GM18507 (cell line): ENCODE measurements around the gene PRSS22.

Source experiments
- DNase-seq: peaks from one replicate; pipeline ENCODE4 v3.0.0; 2011; ENCODE audit warnings: low read depth; ENCODE audit not compliant: insufficient read length; ENCODE audit errors: extremely low spot score
- FAIRE-seq: peaks from 2 replicates; lab custom pipeline; 2011; peaks lifted over from hg19 to GRCh38; lab: Jason Lieb, UNC

PRSS22 gene

GRCh38 chr16:2818272-2818876 lies 39.6 kb downstream of the PRSS22 start:
- FAIRE-seq = no peak
- no peak for DNase-seq

- no peak for FAIRE-seq
- no peak for DNase-seq
These were observed 40.4 kb downstream of the PRSS22 start for GRCh38 chr16:2817340-2818271.

GRCh38 chr16:2816751-2817339 lies 41.1 kb downstream of the PRSS22 start, which contains the start of gene PRSS21:
TSS of gene PRSS21 (plus strand) at chr16:2817237. CDS start at chr16:2817269, 32 bp downstream.
- DNase-seq = no peak
- no peak for FAIRE-seq

- no peak for DNase-seq
- no peak for FAIRE-seq
These were observed 42.6 kb downstream of the PRSS22 start for GRCh38 chr16:2815299-2815771.

- FAIRE-seq = no peak
- no peak for DNase-seq
These were observed 43.2 kb downstream of the PRSS22 start for GRCh38 chr16:2814551-2815298.

GRCh38 chr16:2813771-2814221 lies 44.2 kb downstream of the PRSS22 start:
- FAIRE-seq = no peak
- DNase-seq = no peak

GRCh38 chr16:2811703-2812471 lies 46.1 kb downstream of the PRSS22 start:
- FAIRE-seq = no peak
- no peak for DNase-seq

- no peak for FAIRE-seq
- no peak for DNase-seq
These were observed 47.3 kb downstream of the PRSS22 start for GRCh38 chr16:2810651-2811050.

GRCh38 chr16:2809149-2809760 lies 48.7 kb downstream of the PRSS22 start:
- DNase-seq (no peak), FAIRE-seq (no peak)

- FAIRE-seq (no peak), DNase-seq (no peak)
These were observed 49.8 kb downstream of the PRSS22 start for GRCh38 chr16:2808181-2808580.

- no peak for FAIRE-seq
These were observed 51.7 kb downstream of the PRSS22 start for GRCh38 chr16:2806286-2806685.

GRCh38 chr16:2804728-2805127 lies 53.2 kb downstream of the PRSS22 start:
- DNase-seq = no peak
- no peak for FAIRE-seq

More at GRCh38 chr16:2806286-2806685, 51.7 kb downstream of the PRSS22 start:
- DNase-seq = no peak

GRCh38 chr16:2803545-2804195 lies 54.3 kb downstream of the PRSS22 start:
- FAIRE-seq (no peak), DNase-seq (no peak)
